ENCODE data around the gene TRIM65. TPM values are rescaled to one million over a fixed set of nuclear protein-coding genes. Genes with fewer than 3 reads are reported as not detected.
A peak's percentile ranks its signal among the peaks of the same experiment; 100 is the strongest.
"Not testable (repeated sequence)": the region's sequence is repeated elsewhere in the genome, so short reads cannot be mapped to it uniquely, and the experiment has no call there.

The TRIM65 gene
- total and polyA plus RNA-seq, 12 donors: 4.1 to 46.9 (median 14.5) TPM

DNA sequence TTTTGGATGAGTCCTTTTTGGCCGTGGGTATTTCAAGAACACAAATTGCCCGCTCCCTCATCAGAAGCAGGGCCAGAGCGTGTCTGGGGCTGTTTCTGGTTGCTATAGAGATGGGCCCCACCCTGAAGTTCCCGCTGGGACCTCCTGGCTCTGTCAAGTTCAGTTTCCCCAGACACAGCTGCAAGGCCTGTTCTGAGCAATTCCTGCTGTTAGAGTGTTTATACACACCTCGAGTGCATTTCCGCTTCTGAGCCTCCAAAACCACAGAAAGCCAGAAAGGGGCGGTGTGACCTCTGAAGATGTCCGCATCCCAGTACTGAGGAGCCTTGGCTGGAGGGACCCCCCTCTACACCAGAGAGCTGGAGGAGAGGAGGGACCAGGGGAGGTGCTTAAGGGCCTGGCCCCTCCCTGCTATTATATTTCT lies 32.3 kb downstream of the TRIM65 start:
- 52 to 70% (median 60%) methylated on average over 5 to 8 of the region's 8 CpGs for WGBS, 4 donors
- TF ChIP-seq, protein P1, sequence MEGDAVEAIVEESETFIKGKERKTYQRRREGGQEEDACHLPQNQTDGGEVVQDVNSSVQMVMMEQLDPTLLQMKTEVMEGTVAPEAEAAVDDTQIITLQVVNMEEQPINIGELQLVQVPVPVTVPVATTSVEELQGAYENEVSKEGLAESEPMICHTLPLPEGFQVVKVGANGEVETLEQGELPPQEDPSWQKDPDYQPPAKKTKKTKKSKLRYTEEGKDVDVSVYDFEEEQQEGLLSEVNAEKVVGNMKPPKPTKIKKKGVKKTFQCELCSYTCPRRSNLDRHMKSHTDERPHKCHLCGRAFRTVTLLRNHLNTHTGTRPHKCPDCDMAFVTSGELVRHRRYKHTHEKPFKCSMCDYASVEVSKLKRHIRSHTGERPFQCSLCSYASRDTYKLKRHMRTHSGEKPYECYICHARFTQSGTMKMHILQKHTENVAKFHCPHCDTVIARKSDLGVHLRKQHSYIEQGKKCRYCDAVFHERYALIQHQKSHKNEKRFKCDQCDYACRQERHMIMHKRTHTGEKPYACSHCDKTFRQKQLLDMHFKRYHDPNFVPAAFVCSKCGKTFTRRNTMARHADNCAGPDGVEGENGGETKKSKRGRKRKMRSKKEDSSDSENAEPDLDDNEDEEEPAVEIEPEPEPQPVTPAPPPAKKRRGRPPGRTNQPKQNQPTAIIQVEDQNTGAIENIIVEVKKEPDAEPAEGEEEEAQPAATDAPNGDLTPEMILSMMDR (IDR thresholded peaks at IDR 0.05): no peak
- Histone ChIP-seq H3K4me3 (no peak overlapping the region), H3K36me3 (replicated peaks in 1 of 2) (no peaks in the 10 kb centered on the region), H3K4me1 (replicated peaks in 1 of 2) (no peaks in the 10 kb centered on the region), H3K27me3 (no peaks in the 10 kb centered on the region), H3K27ac (peak overlapping the region in 1 of 5 donors; percentile 18), H3K9me3 (replicated peaks in 1 of 3) (no peaks in the 10 kb centered on the region)
- peak in 1 of 7 donors; percentile 38 for DNase-seq
- intact Hi-C loops (cut with DNase I): no loop called here

DNA sequence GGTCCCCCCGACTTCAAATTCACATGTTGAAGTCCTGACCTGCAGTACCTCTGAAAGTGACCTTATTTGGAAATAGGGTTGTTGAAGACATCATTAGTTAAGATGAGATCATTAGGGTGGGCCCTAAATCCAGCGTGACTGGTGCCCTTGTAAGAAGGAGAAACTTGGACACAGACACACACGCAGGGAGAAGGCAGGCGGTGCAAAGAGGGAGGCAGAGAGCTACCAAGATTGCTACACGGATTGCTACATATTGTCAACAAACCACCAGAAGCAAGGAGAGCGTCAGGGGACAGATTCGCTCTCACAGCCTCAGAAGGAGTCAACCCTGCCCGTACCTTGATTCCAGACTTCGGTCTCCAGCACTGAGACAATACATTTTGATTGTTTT lies 34.8 kb downstream of the TRIM65 start:
- H3K27ac ChIP-seq: no peak overlapping the region
- no peak for DNase-seq

DNA sequence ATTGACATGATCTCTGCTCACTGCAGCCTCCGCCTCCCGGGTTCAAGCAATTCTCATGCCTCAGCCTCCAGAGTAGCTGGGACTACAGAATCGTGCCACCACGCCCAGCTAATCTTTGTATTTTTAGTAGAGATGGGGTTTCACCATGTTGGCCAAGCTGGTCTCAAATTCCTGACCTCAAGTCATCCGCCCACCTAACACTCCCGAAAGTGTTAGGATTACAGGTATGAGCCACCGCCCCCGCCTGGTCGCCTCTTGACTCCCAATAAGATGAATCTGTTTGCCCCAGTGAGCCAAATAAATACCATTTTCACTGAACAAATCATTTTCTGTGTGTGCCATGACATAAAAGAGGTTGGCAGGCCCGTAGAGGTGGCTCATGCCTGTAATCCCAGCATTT lies 37.4 kb downstream of the TRIM65 start:
- H3K4me1 ChIP-seq (replicated peaks in 1 of 2); H3K36me3 ChIP-seq (replicated peaks in 1 of 2); DNase-seq; intact Hi-C loops (cut with DNase I); H3K27me3 ChIP-seq; H3K9me3 ChIP-seq (replicated peaks in 1 of 3); H3K4me3 ChIP-seq: not testable (repeated sequence)
- 78 to 90% (median 88%) methylated on average over 8 to 10 of the region's 10 CpGs for WGBS, 4 donors
- H3K27ac ChIP-seq: peak overlapping the region in 2 of 5 donors; percentile 72 to 83

More for the DNA sequence above, 34.8 kb downstream of the TRIM65 start:
- intact Hi-C loops (cut with DNase I): no loop called here
- no peak for TF ChIP-seq POLR2A (IDR thresholded peaks at IDR 0.05)
- TF ChIP-seq, protein P1 (IDR thresholded peaks at IDR 0.05): no peak
- H3K4me1 ChIP-seq (replicated peaks in 1 of 2): no peaks in the 10 kb centered on the region
- no peaks in the 10 kb centered on the region for H3K27me3 ChIP-seq
- H3K4me3 ChIP-seq: no peak overlapping the region
- 74 to 87% (median 85%) methylated on average over 9 of the region's 9 CpGs for WGBS, 4 donors
- H3K36me3 ChIP-seq (replicated peaks in 1 of 2): no peaks in the 10 kb centered on the region
- H3K9me3 ChIP-seq (replicated peaks in 1 of 3): no peaks in the 10 kb centered on the region

DNA sequence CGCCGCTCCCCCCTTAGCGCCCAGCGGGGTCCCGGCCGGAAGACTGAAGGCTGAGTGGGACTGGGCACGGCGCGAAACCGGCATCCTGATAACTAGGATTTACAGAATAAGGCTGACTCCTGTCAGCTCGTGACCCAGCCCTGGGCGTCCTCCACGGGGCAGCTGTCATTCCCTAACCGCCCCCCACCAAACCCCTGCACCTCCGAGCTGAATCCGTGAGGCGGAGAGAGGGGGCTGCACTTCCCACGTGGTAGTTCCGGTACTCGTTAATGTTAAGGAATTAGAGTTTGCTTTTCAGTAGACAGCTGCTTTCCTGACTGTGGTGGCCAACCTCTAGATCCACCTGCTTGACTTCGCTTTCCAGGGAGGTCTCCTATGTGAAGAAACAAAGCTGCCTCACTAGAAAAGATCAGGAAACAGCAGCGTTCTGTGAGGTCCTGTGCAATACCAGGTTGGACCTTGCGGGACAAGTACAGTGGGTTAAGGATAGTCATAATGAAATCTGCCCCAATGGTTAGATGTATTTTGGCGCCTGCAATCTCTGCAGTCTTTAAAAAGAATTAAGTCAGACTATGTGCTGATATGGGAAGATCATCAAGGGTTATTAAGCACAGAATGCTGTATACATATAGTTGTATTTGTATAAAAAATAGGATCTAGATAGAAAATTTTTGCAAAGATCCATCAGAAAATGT lies 40.5 kb downstream of the TRIM65 start:
- peaks cover 10 to 26% of the 10 kb centered on the region in 2 donors for H3K4me1 ChIP-seq (replicated peaks in 1 of 2)
- WGBS, 4 donors: 2 to 6% (median 3%) methylated on average over 17 to 24 of the region's 24 CpGs

More for the DNA sequence above, 40.5 kb downstream of the TRIM65 start:
- no peaks in the 10 kb centered on the region for H3K9me3 ChIP-seq (replicated peaks in 1 of 3)
- H3K36me3 ChIP-seq (replicated peaks in 1 of 2): peaks cover 0 to 11% of the 10 kb centered on the region in 2 donors
- DNase-seq: peak in 4 of 7 donors; percentile 50 to 67 (median 52)
- H3K27me3 ChIP-seq: no peaks in the 10 kb centered on the region
- H3K4me3 ChIP-seq: peak overlapping the region; percentile 58 to 71 (median 64)
- intact Hi-C loops (cut with DNase I): no loop called here
- H3K27ac ChIP-seq: peak overlapping the region; percentile 74 to 97 (median 88)
- no peak for TF ChIP-seq POLR2A (IDR thresholded peaks at IDR 0.05)
- TF ChIP-seq, protein P1 (IDR thresholded peaks at IDR 0.05): peak in 1 of 6 experiments; percentile 5

All from adrenal gland (tissue), 12 donors.